IPS-15b (cell line): ENCODE measurements around the gene JPT2.

Experiments
- H3K27me3 ChIP-seq: one replicate; pipeline ENCODE4 v1.6.1; 2013; ENCODE audit warnings: low read length; ENCODE audit not compliant: control insufficient read depth, insufficient read depth
- H3K36me3 ChIP-seq: one replicate; pipeline ENCODE4 v1.6.1; 2013; ENCODE audit warnings: low read length; ENCODE audit not compliant: control insufficient read depth, insufficient read depth
- H3K4me1 ChIP-seq: one replicate; pipeline ENCODE4 v1.6.1; 2013; ENCODE audit warnings: mild to moderate bottlenecking, low read length; ENCODE audit not compliant: control insufficient read depth, insufficient read depth
- H3K4me3 ChIP-seq: one replicate; pipeline ENCODE4 v1.5.1; 2013; ENCODE audit warnings: low read depth, low read length
- H3K9ac ChIP-seq: one replicate; pipeline ENCODE4 v1.6.1; 2013; ENCODE audit warnings: low read depth, mild to moderate bottlenecking, low read length
- H3K9me3 ChIP-seq: one replicate; pipeline ENCODE4 v1.6.1; 2013; ENCODE audit warnings: mild to moderate bottlenecking, low read length; ENCODE audit not compliant: control insufficient read depth, insufficient read depth

The JPT2 gene

GRCh38 chr16:1639860-1640259 lies 38.2 kb upstream of the JPT2 start:
- H3K27me3 ChIP-seq = no peaks in the 10 kb centered on the region
- no peaks in the 10 kb centered on the region for H3K4me1 ChIP-seq
- no peak overlapping the region for H3K4me3 ChIP-seq
- no peaks in the 10 kb centered on the region for H3K9me3 ChIP-seq
- no peak overlapping the region for H3K9ac ChIP-seq
- peaks cover 40% of the 10 kb centered on the region for H3K36me3 ChIP-seq

- Histone ChIP-seq H3K4me1 (no peaks in the 10 kb centered on the region), H3K9ac (no peak overlapping the region), H3K4me3 (no peak overlapping the region), H3K9me3 (no peaks in the 10 kb centered on the region), H3K36me3 (peaks cover 40% of the 10 kb centered on the region), H3K27me3 (no peaks in the 10 kb centered on the region)
Measured at GRCh38 chr16:1640261-1640941, 37.7 kb upstream of the JPT2 start.

GRCh38 chr16:1641261-1641660 lies 36.8 kb upstream of the JPT2 start:
- H3K9me3 ChIP-seq = no peaks in the 10 kb centered on the region
- no peak overlapping the region for H3K9ac ChIP-seq
- H3K36me3 ChIP-seq = peaks cover 41% of the 10 kb centered on the region
- H3K4me1 ChIP-seq = no peaks in the 10 kb centered on the region
- no peak overlapping the region for H3K4me3 ChIP-seq
- no peaks in the 10 kb centered on the region for H3K27me3 ChIP-seq

- H3K9me3 ChIP-seq = no peaks in the 10 kb centered on the region
- H3K9ac ChIP-seq = no peak overlapping the region
- H3K4me1 ChIP-seq = no peaks in the 10 kb centered on the region
- H3K36me3 ChIP-seq = peaks cover 38% of the 10 kb centered on the region
- H3K27me3 ChIP-seq = no peaks in the 10 kb centered on the region
- H3K4me3 ChIP-seq = no peak overlapping the region
Measured at GRCh38 chr16:1642148-1642547, 35.9 kb upstream of the JPT2 start.

- peaks cover 36% of the 10 kb centered on the region for H3K36me3 ChIP-seq
- H3K9ac ChIP-seq = no peak overlapping the region
- no peaks in the 10 kb centered on the region for H3K9me3 ChIP-seq
- no peaks in the 10 kb centered on the region for H3K4me1 ChIP-seq
- no peaks in the 10 kb centered on the region for H3K27me3 ChIP-seq
- no peak overlapping the region for H3K4me3 ChIP-seq
Measured at GRCh38 chr16:1642753-1643152, 35.3 kb upstream of the JPT2 start.

GRCh38 chr16:1643521-1643920 lies 34.6 kb upstream of the JPT2 start:
- H3K9ac ChIP-seq = no peak overlapping the region
- no peak overlapping the region for H3K4me3 ChIP-seq
- no peaks in the 10 kb centered on the region for H3K27me3 ChIP-seq
- peaks cover 30% of the 10 kb centered on the region for H3K36me3 ChIP-seq
- no peaks in the 10 kb centered on the region for H3K9me3 ChIP-seq
- no peaks in the 10 kb centered on the region for H3K4me1 ChIP-seq

GRCh38 chr16:1645914-1646525 lies 32.1 kb upstream of the JPT2 start:
- Histone ChIP-seq H3K27me3 (no peaks in the 10 kb centered on the region), H3K4me3 (no peak overlapping the region), H3K36me3 (peaks cover 21% of the 10 kb centered on the region), H3K9ac (no peak overlapping the region), H3K9me3 (no peaks in the 10 kb centered on the region), H3K4me1 (no peaks in the 10 kb centered on the region)

- no peaks in the 10 kb centered on the region for H3K4me1 ChIP-seq
- H3K9me3 ChIP-seq = no peaks in the 10 kb centered on the region
- peaks cover 16% of the 10 kb centered on the region for H3K36me3 ChIP-seq
- no peak overlapping the region for H3K4me3 ChIP-seq
- H3K27me3 ChIP-seq = no peaks in the 10 kb centered on the region
- no peak overlapping the region for H3K9ac ChIP-seq
Measured at GRCh38 chr16:1647856-1648255, 30.2 kb upstream of the JPT2 start.

GRCh38 chr16:1650131-1650530 lies 27.9 kb upstream of the JPT2 start:
- Histone ChIP-seq H3K9ac (no peak overlapping the region), H3K4me1 (no peaks in the 10 kb centered on the region), H3K36me3 (peaks cover 24% of the 10 kb centered on the region), H3K9me3 (no peaks in the 10 kb centered on the region), H3K27me3 (no peaks in the 10 kb centered on the region), H3K4me3 (no peak overlapping the region)

GRCh38 chr16:1651094-1651973 lies 26.7 kb upstream of the JPT2 start:
- Histone ChIP-seq H3K36me3 (peaks cover 31% of the 10 kb centered on the region), H3K9ac (no peak overlapping the region), H3K4me3 (no peak overlapping the region), H3K4me1 (no peaks in the 10 kb centered on the region), H3K27me3 (no peaks in the 10 kb centered on the region), H3K9me3 (no peaks in the 10 kb centered on the region)

- Histone ChIP-seq H3K27me3 (no peaks in the 10 kb centered on the region), H3K4me1 (no peaks in the 10 kb centered on the region), H3K9ac (no peak overlapping the region), H3K36me3 (peaks cover 37% of the 10 kb centered on the region), H3K4me3 (no peak overlapping the region), H3K9me3 (no peaks in the 10 kb centered on the region)
Measured at GRCh38 chr16:1651974-1652312, 26.1 kb upstream of the JPT2 start.

- Histone ChIP-seq H3K9me3 (no peaks in the 10 kb centered on the region), H3K27me3 (no peaks in the 10 kb centered on the region), H3K4me1 (no peaks in the 10 kb centered on the region), H3K36me3 (peaks cover 47% of the 10 kb centered on the region), H3K4me3 (no peak overlapping the region), H3K9ac (no peak overlapping the region)
Measured at GRCh38 chr16:1653023-1653422, 25.1 kb upstream of the JPT2 start.
